HepG2 (cell line): ENCODE results near the gene IGIP. TPM values are rescaled to one million over a fixed set of nuclear protein-coding genes. Genes with fewer than 3 reads are reported as not detected.

Experiments
- ATAC-seq: fragments of 200-7000 bp; cut with Tn5 transposase; 3 replicates; pipeline ENCODE4 v1.9.1; 2020; ENCODE audit warnings: mild to moderate bottlenecking, moderate library complexity
- BruUV-seq: library from RNA; stranded (reverse); fragments of 400-500 nt; replicated peaks from 2 replicates; lab custom pipeline; 2021; lab: Mats Ljungman, UMichigan
- CTCF ChIA-PET: fragments of 300-600 bp; formaldehyde crosslinking; extraction: SDS; loops from one replicate; lab custom pipeline; 2021; ENCODE audit warnings: low total read pairs, inconsistent platforms, low intra/inter-chr PET ratio; lab: Yijun Ruan, JAX
- POLR2A ChIA-PET: fragments of 350-600 bp; sonication (Branson Sonifier 250); formaldehyde crosslinking; loops from one replicate; lab custom pipeline; 2020; ENCODE audit warnings: antibody characterized with exemption, inconsistent platforms; lab: Yijun Ruan, JAX
- DNase-seq: peaks from one replicate; pipeline ENCODE4 v3.0.0-alpha.2; 2015; ENCODE audit warnings: low spot score
- FAIRE-seq: peaks from 3 replicates; lab custom pipeline; 2011; peaks lifted over from hg19 to GRCh38; lab: Jason Lieb, UNC
- H2AFZ ChIP-seq: one replicate; pipeline ENCODE4 v1.6.1; 2011; ENCODE audit warnings: low read length, inconsistent platforms
- H3K27ac ChIP-seq: fragments of 300-600 bp; 3 replicates; pipeline ENCODE4 v1.8.0; 2011; ENCODE audit warnings: mixed run types, mild to moderate bottlenecking, mixed read lengths, low read length, inconsistent platforms; ENCODE audit not compliant: insufficient read depth; ENCODE audit errors: extremely low read length
- H3K27me3 ChIP-seq, 2 experiments: fragments of 200-600 bp in 1 of 2; 2 replicates in 1 of 2; 3 replicates in 1 of 2; pipeline versions ENCODE4 v1.6.0 to v1.8.0; 2011; ENCODE audit warnings: low read length in 2 of 2, mild to moderate bottlenecking in 2 of 2, moderate library complexity in 2 of 2, inconsistent platforms in 1 of 2; ENCODE audit not compliant: insufficient read depth in 2 of 2, control insufficient read depth in 1 of 2
- H3K36me3 ChIP-seq, 2 experiments: fragments of 200-600 bp in 1 of 2; replicated peaks in 1 of 2; 2 replicates in 1 of 2; 3 replicates in 1 of 2; pipeline versions ENCODE4 v1.5.1 to v1.8.0; 2011; ENCODE audit warnings: low read length in 2 of 2, inconsistent platforms in 1 of 2; ENCODE audit not compliant: insufficient read depth in 2 of 2, control insufficient read depth in 1 of 2
- H3K4me1 ChIP-seq: 2 replicates; pipeline ENCODE4 v1.5.1; 2012; ENCODE audit warnings: low read length, inconsistent platforms; ENCODE audit not compliant: insufficient read depth
- H3K4me2 ChIP-seq: 2 replicates; pipeline ENCODE4 v1.6.0; 2011; ENCODE audit warnings: low read depth, low read length, inconsistent platforms
- H3K4me3 ChIP-seq, 3 experiments: fragments of 200-600 bp in 1 of 3; sonication (generic), shearing (Covaris generic) in 1 of 3; replicated peaks in 1 of 3; 2 replicates each; pipeline ENCODE4 v1.5.1; 2011 to 2016; ENCODE audit warnings: low read length in 3 of 3, inconsistent platforms in 2 of 3, low read depth in 2 of 3, mild to moderate bottlenecking in 2 of 3, control low read depth in 1 of 3, mixed read lengths in 1 of 3; ENCODE audit not compliant: insufficient read depth in 1 of 3
- H3K79me2 ChIP-seq: one replicate; pipeline ENCODE4 v1.6.1; 2011; ENCODE audit warnings: low read length, inconsistent platforms; ENCODE audit not compliant: insufficient read depth
- H3K9ac ChIP-seq: 2 replicates; pipeline ENCODE4 v1.6.0; 2011; ENCODE audit warnings: mild to moderate bottlenecking, low read depth, low read length, inconsistent platforms; ENCODE audit not compliant: insufficient read depth
- H3K9me3 ChIP-seq: 2 replicates; pipeline ENCODE4 v1.5.1; 2012; ENCODE audit warnings: mild to moderate bottlenecking, low read length
- H4K20me1 ChIP-seq: 2 replicates; pipeline ENCODE4 v1.6.0; 2011; ENCODE audit warnings: inconsistent platforms, mild to moderate bottlenecking, low read length, moderate library complexity; ENCODE audit not compliant: insufficient read depth
- CEBPB ChIP-seq: IDR thresholded peaks from 2 replicates; pipeline ENCODE4 v1.6.1; 2011; ENCODE audit warnings: low read depth, low read length, improper control_type of control experiment, borderline replicate concordance
- KLF12 ChIP-seq: sonication (generic); formaldehyde crosslinking; IDR thresholded peaks from 2 replicates; pipeline ENCODE4 v1.4.0; 2020; ENCODE audit warnings: missing genetic modification reagents, borderline replicate concordance
- LCORL ChIP-seq, 2 experiments: fragments of 450-650 bp in 1 of 2; sonication (generic) in 1 of 2; formaldehyde crosslinking in 1 of 2; IDR thresholded peaks; 2 replicates each; pipeline versions ENCODE4 v1.5.0 to v1.6.1; 2017 to 2020; ENCODE audit warnings: antibody characterized with exemption in 1 of 2, missing genetic modification reagents in 1 of 2
- RBFOX2 ChIP-seq: fragments of 200-400 bp; formaldehyde crosslinking; IDR thresholded peaks from 2 replicates; pipeline ENCODE4 v1.6.1; 2017; ENCODE audit warnings: low read depth, mild to moderate bottlenecking, low read length
- SIN3A ChIP-seq: IDR thresholded peaks from 2 replicates; pipeline ENCODE4 v1.6.1; 2011; ENCODE audit warnings: low read depth, mild to moderate bottlenecking, control low read depth, low read length, borderline replicate concordance
- TCF7L2 ChIP-seq: IDR thresholded peaks from 2 replicates; pipeline ENCODE4 v1.6.1; 2011; ENCODE audit warnings: mild to moderate bottlenecking, low read depth, low read length, moderate library complexity
- ZNF20 ChIP-seq: sonication (generic); formaldehyde crosslinking; IDR thresholded peaks from 2 replicates; pipeline ENCODE4 v1.4.0; 2020; ENCODE audit warnings: mild to moderate bottlenecking, moderate library complexity, missing genetic modification reagents
- ZNF282 ChIP-seq: fragments of 450-650 bp; IDR thresholded peaks from 2 replicates; pipeline ENCODE4 v1.6.1; 2018; ENCODE audit not compliant: partially characterized antibody
- ZNF30 ChIP-seq: sonication (generic); formaldehyde crosslinking; IDR thresholded peaks from 2 replicates; pipeline ENCODE4 v1.5.0; 2020; ENCODE audit warnings: mild to moderate bottlenecking, missing genetic modification reagents
- WGBS: methylation state at CpG from one replicate; pipeline ENCODE4 v1.1.6; 2017; ENCODE audit warnings: low lambda C conversion rate; 5-methylcytosine and 5-hydroxymethylcytosine counted together
- in situ Hi-C: cut with HindIII; loops from 2 replicates; pipeline ENCODE4 v1.10.0; 2017; ENCODE audit warnings: low pct_unique_long_range_greater_than_20kb; ENCODE audit not compliant: extremely low pct_ligation_motif_present
- intact Hi-C: fragments of 100-400 bp; cut with micrococcal nuclease; formaldehyde crosslinking; loops from one replicate; pipeline ENCODE4 v1.10.0; 2022; ENCODE audit not compliant: unreplicated experiment
- polyA plus RNA-seq, 8 experiments: library from polyadenylated mRNA; depleted of rRNA in 3 of 8; stranded (reverse) in 7 of 8; unstranded in 1 of 8; fragments of >200 nt; fragmentation: Illumina TruSeq in 4 of 8; extraction: Trizol in 4 of 8; gene quantifications; 2 replicates each; pipeline versions ENCODE4 v1.2.1 to v1.2.3, GENCODE V29; 2011 to 2016; ENCODE audit warnings: low read depth in 4 of 8, missing spikeins in 1 of 8, mixed read lengths in 1 of 8; ENCODE audit not compliant: insufficient read depth in 1 of 8
- total RNA-seq, 5 experiments: library from RNA; depleted of rRNA; stranded (reverse); fragments of >200 nt; fragmentation: Illumina TruSeq; extraction: Trizol; gene quantifications; 2 replicates each; pipeline ENCODE4 v1.2.3, GENCODE V29; 2016; ENCODE audit warnings: low read depth in 1 of 5
- TF ChIP-seq, protein P1 (sequence below): sonication (generic); formaldehyde crosslinking; conservative IDR thresholded peaks from 2 replicates; pipeline ENCODE4 v1.4.0; 2020; ENCODE audit warnings: missing genetic modification reagents
- TF ChIP-seq, protein P2 (sequence below): sonication (generic); formaldehyde crosslinking; IDR thresholded peaks from 2 replicates; pipeline ENCODE4 v1.4.0; 2020; ENCODE audit warnings: missing genetic modification reagents

IGIP gene
- total and polyA plus RNA-seq, 2 of the 13 experiments (the other 11 are each of a cell fraction or from before 2014, with no cell fraction given): 1.7 to 2.1 TPM

DNA sequence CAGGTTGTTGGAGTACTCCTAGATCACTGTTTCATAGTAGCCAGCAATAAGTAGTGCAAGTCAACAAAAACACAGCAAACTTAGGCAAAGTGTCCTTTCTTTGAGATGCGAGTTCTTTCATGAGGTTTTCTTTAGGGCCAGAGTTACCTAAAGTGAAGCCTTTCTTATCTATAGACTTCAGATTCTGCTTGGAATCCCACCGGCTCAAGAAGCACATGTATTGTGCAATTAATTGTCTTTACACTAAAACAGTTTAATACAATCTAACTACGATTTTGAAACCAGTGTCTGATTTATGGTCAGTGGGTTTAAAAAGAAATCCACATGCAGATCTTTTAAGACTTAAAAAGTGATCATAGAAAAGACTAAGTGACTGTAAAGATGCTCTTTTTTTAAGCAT is 8.2 kb upstream of the IGIP start:
- Histone ChIP-seq H3K27ac (no peak overlapping the region), H4K20me1 (peaks cover 22% of the 10 kb centered on the region), H3K4me1 (peaks cover 40% of the 10 kb centered on the region), H3K36me3 (no peaks in the 10 kb centered on the region), H3K4me2 (no peak overlapping the region), H3K79me2 (peaks cover 58% of the 10 kb centered on the region), H3K9me3 (no peaks in the 10 kb centered on the region)
- DNase-seq: no peak
- ChIA-PET POLR2A (interaction anchor here (1.0 kb wide), 1 partner anchor 10 kb away, joined by 7 read pairs; no protein-coding TSS in a partner anchor), CTCF (no interaction called here)
- intact Hi-C loops: no loop called here
- no peak for TF ChIP-seq RBFOX2
- no peak for TF ChIP-seq ZNF282
- no peak for TF ChIP-seq LCORL (IDR thresholded peaks at IDR 0.05)
- no peak for TF ChIP-seq LCORL (CRISPR knock-in tag; IDR thresholded peaks at IDR 0.05)
- TF ChIP-seq SIN3A: no peak
- peak; percentile 25; the same call in 1 of the 2 replicates for TF ChIP-seq CEBPB
- TF ChIP-seq, all 625 proteins: peak for 1
- Histone ChIP-seq H3K27me3 (no peaks in the 10 kb centered on the region; a peak in 1 of 5 replicates), H3K4me3 (no peak overlapping the region), H3K9ac (no peak overlapping the region), H2AFZ (no peak overlapping the region)
- FAIRE-seq: no peak
- ATAC-seq: no peak
- BruUV-seq: no TSS peak
- in situ Hi-C loops: no loop called here
- WGBS: 87% methylated on average over 3 of the region's 3 CpGs

DNA sequence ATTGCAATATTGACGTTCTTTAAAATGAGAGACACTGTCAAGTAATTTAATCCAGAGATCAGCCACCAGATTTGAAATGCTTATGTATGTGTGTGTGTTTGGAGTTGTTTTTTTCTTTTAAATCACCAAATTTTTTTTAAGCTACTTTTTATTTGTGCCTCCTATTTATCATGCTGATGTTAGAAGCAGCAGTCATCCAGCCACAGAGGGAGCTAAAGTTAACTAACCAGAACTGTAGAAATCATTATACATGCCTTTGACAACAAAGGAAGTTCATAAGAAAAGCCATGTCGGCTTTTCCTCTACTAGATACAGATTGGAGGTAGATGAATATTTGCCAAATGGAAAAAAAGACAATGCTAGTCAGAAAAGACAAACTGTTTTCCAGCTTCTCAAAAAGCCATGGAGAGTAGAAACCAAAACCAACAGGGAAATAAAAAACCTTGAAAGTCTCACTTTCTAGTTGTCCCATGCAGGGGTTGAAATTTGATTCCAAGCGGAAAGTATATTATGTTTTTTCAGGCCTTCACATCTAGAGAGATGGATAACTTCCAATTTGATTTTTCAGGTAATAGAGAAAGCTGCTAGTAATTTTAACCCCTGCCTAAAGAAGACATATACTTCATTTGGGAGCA is 7.3 kb upstream of the IGIP start:
- H2AFZ ChIP-seq: no peak overlapping the region
- no TSS peak for BruUV-seq
- H3K4me2 ChIP-seq: no peak overlapping the region
- H3K4me1 ChIP-seq: peaks cover 36% of the 10 kb centered on the region
- 72% methylated on average over 3 of the region's 3 CpGs for WGBS
- DNase-seq: no peak
- ChIA-PET CTCF (no interaction called here), POLR2A (interaction anchor here (1.2 kb wide), 1 partner anchor 11 kb away, joined by 4 read pairs; no protein-coding TSS in a partner anchor)
- no peak for ATAC-seq
- H3K79me2 ChIP-seq: peaks cover 56% of the 10 kb centered on the region
- no peak overlapping the region for H3K4me3 ChIP-seq
- peaks cover 21% of the 10 kb centered on the region for H4K20me1 ChIP-seq
- FAIRE-seq: no peak
- H3K27ac ChIP-seq: no peak overlapping the region
- H3K9ac ChIP-seq: no peak overlapping the region
- no peaks in the 10 kb centered on the region for H3K9me3 ChIP-seq
- intact Hi-C loops: loop anchor here (1.0 kb wide), 1 partner anchor 26 kb away; no protein-coding TSS in a partner anchor
- H3K36me3 ChIP-seq: no peaks in the 10 kb centered on the region
- no peaks in the 10 kb centered on the region; a peak in 1 of 5 replicates for H3K27me3 ChIP-seq
- in situ Hi-C loops: no loop called here
- TF ChIP-seq ZNF30 (CRISPR knock-in tag) (no peak), KLF12 (no peak), TCF7L2 (no peak), ZNF20 (CRISPR knock-in tag) (no peak)
- TF ChIP-seq, protein P1, sequence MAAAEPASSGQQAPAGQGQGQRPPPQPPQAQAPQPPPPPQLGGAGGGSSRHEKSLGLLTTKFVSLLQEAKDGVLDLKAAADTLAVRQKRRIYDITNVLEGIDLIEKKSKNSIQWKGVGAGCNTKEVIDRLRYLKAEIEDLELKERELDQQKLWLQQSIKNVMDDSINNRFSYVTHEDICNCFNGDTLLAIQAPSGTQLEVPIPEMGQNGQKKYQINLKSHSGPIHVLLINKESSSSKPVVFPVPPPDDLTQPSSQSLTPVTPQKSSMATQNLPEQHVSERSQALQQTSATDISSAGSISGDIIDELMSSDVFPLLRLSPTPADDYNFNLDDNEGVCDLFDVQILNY: no peak
- TF ChIP-seq, protein P2, sequence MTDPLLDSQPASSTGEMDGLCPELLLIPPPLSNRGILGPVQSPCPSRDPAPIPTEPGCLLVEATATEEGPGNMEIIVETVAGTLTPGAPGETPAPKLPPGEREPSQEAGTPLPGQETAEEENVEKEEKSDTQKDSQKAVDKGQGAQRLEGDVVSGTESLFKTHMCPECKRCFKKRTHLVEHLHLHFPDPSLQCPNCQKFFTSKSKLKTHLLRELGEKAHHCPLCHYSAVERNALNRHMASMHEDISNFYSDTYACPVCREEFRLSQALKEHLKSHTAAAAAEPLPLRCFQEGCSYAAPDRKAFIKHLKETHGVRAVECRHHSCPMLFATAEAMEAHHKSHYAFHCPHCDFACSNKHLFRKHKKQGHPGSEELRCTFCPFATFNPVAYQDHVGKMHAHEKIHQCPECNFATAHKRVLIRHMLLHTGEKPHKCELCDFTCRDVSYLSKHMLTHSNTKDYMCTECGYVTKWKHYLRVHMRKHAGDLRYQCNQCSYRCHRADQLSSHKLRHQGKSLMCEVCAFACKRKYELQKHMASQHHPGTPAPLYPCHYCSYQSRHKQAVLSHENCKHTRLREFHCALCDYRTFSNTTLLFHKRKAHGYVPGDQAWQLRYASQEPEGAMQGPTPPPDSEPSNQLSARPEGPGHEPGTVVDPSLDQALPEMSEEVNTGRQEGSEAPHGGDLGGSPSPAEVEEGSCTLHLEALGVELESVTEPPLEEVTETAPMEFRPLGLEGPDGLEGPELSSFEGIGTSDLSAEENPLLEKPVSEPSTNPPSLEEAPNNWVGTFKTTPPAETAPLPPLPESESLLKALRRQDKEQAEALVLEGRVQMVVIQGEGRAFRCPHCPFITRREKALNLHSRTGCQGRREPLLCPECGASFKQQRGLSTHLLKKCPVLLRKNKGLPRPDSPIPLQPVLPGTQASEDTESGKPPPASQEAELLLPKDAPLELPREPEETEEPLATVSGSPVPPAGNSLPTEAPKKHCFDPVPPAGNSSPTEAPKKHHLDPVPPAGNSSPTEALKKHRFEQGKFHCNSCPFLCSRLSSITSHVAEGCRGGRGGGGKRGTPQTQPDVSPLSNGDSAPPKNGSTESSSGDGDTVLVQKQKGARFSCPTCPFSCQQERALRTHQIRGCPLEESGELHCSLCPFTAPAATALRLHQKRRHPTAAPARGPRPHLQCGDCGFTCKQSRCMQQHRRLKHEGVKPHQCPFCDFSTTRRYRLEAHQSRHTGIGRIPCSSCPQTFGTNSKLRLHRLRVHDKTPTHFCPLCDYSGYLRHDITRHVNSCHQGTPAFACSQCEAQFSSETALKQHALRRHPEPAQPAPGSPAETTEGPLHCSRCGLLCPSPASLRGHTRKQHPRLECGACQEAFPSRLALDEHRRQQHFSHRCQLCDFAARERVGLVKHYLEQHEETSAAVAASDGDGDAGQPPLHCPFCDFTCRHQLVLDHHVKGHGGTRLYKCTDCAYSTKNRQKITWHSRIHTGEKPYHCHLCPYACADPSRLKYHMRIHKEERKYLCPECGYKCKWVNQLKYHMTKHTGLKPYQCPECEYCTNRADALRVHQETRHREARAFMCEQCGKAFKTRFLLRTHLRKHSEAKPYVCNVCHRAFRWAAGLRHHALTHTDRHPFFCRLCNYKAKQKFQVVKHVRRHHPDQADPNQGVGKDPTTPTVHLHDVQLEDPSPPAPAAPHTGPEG (CRISPR knock-in tag): no peak
